A549 (cell line): ENCODE data around the gene CRADD.
"Not testable (repeated sequence)": the region's sequence is repeated elsewhere in the genome, so short reads cannot be mapped to it uniquely, and the experiment has no call there.

Experiments
- PHF8 ChIP-seq: fragments of 200-600 bp; sonication (generic); IDR thresholded peaks from 2 replicates; pipeline ENCODE4 v1.6.1; 2016; ENCODE audit warnings: low read depth, mild to moderate bottlenecking, antibody characterized with exemption, moderate library complexity, borderline replicate concordance
- POLR2A ChIP-seq: IDR thresholded peaks from 2 replicates; pipeline ENCODE4 v1.6.1; 2012; ENCODE audit warnings: mild to moderate bottlenecking, low read length
- TF ChIP-seq, protein P1 (sequence below): fragments of >200 bp; sonication (Bioruptor Twin); formaldehyde crosslinking; IDR thresholded peaks from 3 replicates; pipeline ENCODE4 v1.5.1; 2016

DNA sequence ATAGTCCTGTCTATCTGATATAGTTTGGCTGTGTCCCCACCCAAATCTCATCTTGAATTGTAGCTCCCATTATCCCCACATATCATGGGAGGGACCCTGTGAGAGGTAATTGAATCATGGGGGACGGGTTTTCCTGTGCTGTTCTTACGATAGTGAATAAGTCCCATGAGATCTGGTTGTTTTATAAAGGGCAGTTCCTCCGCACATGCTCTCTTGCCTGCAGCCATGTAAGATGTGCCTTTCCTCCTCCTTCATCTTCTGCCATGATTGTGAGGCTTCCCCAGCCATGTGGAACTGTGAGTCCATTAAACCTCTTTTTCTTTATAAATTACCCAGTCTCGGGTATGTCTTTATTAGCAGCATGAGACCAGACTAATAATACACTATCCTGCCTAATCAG is 251.9 kb downstream of the CRADD start:
- not testable (repeated sequence) for TF ChIP-seq POLR2A, PHF8
- TF ChIP-seq, protein P1, sequence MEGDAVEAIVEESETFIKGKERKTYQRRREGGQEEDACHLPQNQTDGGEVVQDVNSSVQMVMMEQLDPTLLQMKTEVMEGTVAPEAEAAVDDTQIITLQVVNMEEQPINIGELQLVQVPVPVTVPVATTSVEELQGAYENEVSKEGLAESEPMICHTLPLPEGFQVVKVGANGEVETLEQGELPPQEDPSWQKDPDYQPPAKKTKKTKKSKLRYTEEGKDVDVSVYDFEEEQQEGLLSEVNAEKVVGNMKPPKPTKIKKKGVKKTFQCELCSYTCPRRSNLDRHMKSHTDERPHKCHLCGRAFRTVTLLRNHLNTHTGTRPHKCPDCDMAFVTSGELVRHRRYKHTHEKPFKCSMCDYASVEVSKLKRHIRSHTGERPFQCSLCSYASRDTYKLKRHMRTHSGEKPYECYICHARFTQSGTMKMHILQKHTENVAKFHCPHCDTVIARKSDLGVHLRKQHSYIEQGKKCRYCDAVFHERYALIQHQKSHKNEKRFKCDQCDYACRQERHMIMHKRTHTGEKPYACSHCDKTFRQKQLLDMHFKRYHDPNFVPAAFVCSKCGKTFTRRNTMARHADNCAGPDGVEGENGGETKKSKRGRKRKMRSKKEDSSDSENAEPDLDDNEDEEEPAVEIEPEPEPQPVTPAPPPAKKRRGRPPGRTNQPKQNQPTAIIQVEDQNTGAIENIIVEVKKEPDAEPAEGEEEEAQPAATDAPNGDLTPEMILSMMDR, result not testable (repeated sequence)
